ENCODE measurements around the gene OR13D1. TPM values are rescaled to one million over a fixed set of nuclear protein-coding genes. Genes with fewer than 3 reads are reported as not detected.
"Not testable (repeated sequence)": the region's sequence is repeated elsewhere in the genome, so short reads cannot be mapped to it uniquely, and the experiment has no call there.

The OR13D1 gene
- total RNA-seq, 4 donors from 2014 or later, result not detected

DNA sequence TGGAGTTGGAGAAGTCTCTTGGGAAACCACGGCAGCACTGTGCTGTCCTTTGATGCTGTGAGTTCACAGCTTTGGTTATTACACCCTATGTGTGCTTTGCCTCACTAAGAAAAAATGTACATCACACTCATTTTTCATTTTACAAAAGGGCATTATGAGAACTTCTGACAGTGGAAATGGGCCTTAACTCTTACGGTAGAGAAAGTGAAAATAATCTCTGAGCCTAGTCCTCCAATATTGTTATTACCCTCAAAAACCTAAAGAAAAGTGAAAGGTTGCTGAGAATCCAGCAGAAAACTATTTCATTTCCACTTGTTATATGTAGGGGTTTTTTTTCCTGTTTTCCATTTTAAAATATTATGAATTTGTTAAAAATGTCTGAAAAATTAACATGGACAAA, 8.2 kb upstream of the OR13D1 start:
- DNase-seq, result no peak
- in situ Hi-C loops (cut with MboI; ENCODE audit: low sequenced_read_pairs in 4 of 4) (no loop called here), intact Hi-C loops (cut with DNase I; ENCODE audit: low total_unique reads) (no loop called here)
- Histone ChIP-seq H3K4me3 (no peak overlapping the region), H3K27ac (no peak overlapping the region), H3K36me3 (no peaks in the 10 kb centered on the region), H3K4me1 (no peaks in the 10 kb centered on the region), H3K9me3 (no peaks in the 10 kb centered on the region), H3K27me3 (no peaks in the 10 kb centered on the region)
- no peak for ATAC-seq
- no peak for TF ChIP-seq POLR2A (IDR thresholded peaks at IDR 0.05)
- TF ChIP-seq, protein P1, sequence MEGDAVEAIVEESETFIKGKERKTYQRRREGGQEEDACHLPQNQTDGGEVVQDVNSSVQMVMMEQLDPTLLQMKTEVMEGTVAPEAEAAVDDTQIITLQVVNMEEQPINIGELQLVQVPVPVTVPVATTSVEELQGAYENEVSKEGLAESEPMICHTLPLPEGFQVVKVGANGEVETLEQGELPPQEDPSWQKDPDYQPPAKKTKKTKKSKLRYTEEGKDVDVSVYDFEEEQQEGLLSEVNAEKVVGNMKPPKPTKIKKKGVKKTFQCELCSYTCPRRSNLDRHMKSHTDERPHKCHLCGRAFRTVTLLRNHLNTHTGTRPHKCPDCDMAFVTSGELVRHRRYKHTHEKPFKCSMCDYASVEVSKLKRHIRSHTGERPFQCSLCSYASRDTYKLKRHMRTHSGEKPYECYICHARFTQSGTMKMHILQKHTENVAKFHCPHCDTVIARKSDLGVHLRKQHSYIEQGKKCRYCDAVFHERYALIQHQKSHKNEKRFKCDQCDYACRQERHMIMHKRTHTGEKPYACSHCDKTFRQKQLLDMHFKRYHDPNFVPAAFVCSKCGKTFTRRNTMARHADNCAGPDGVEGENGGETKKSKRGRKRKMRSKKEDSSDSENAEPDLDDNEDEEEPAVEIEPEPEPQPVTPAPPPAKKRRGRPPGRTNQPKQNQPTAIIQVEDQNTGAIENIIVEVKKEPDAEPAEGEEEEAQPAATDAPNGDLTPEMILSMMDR (IDR thresholded peaks at IDR 0.05 in 4 of 5, conservative IDR thresholded peaks at IDR 0.05 in 1 of 5), result no peak

DNA sequence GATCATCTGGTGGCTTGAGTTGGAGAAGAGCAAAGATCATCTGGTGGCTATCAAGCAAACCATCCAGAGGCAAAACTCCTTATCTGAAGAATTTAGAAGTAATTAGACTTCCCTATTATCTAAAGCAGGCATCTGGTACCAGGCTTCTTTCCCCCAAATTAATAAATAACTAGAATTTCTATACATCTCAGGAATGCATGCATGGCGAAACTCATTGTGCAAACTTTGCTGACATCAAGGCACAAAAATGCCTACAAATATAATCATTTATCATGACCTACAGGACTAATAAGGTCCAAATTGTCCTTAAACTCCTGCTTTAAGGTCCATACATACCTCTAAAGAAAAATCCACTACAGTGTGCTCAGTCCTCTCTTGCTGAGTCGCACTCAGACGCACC, 6.0 kb downstream of the OR13D1 start:
- H3K4me3 ChIP-seq, result no peak overlapping the region
- intact Hi-C loops (cut with DNase I; ENCODE audit: low total_unique reads), result no loop called here
- no peaks in the 10 kb centered on the region for H3K4me1 ChIP-seq
- H3K36me3 ChIP-seq, result no peaks in the 10 kb centered on the region
- no peaks in the 10 kb centered on the region for H3K9me3 ChIP-seq
- TF ChIP-seq POLR2A (IDR thresholded peaks at IDR 0.05), result no peak
- TF ChIP-seq, protein P1 (IDR thresholded peaks at IDR 0.05 in 4 of 5, conservative IDR thresholded peaks at IDR 0.05 in 1 of 5), result no peak
- in situ Hi-C loops (cut with MboI; ENCODE audit: low sequenced_read_pairs in 4 of 4), result no loop called here
- DNase-seq (no peak), ATAC-seq (no peak)
- no peaks in the 10 kb centered on the region for H3K27me3 ChIP-seq
- H3K27ac ChIP-seq, result no peak overlapping the region

DNA sequence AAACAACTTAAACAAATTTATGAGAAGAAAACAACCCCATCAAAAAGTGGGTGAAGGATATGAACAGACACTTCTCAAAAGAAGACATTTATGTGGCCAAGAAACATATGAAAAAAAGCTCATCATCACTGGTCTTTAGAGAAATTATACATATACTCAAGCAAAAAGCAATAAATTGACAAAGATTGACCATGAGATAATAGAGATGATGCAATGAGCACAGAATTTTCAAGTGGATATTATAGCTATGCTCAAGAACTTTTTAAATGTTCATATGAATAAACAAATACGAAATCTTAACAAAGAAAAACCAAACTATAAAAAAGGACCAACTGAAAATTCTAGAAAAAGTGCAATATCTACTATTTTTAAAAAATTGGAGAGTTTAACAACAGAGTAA, 14.4 kb downstream of the OR13D1 start:
- in situ Hi-C loops (cut with MboI; ENCODE audit: low sequenced_read_pairs in 4 of 4); ATAC-seq; H3K4me1 ChIP-seq; H3K36me3 ChIP-seq; H3K27me3 ChIP-seq; H3K4me3 ChIP-seq; intact Hi-C loops (cut with DNase I; ENCODE audit: low total_unique reads); H3K9me3 ChIP-seq; DNase-seq; H3K27ac ChIP-seq: not testable (repeated sequence)

DNA sequence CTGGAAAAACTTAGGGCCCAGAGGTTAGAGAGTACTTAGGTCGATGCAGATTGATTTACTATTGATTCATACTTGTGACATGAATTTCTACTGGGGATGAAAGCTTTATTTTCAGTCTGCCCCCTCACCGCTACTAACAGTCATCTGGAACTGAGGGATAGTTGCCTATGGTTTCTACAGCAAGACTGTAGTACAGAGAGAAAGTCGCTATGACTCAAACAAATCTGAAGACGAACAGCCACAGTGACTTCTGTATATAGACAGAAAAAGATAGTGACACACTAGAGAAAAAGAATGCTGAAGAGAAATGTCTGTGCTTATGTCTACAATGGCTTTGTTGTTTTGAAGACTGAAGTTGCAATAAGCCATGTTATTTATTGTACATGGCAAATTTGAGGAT, 17.3 kb downstream of the OR13D1 start:
- ATAC-seq, result no peak
- Histone ChIP-seq H3K9me3 (no peaks in the 10 kb centered on the region), H3K4me1 (no peaks in the 10 kb centered on the region), H3K27ac (no peak overlapping the region), H3K36me3 (no peaks in the 10 kb centered on the region), H3K4me3 (no peak overlapping the region), H3K27me3 (no peaks in the 10 kb centered on the region)
- TF ChIP-seq POLR2A (IDR thresholded peaks at IDR 0.05), result no peak
- TF ChIP-seq, protein P1 (IDR thresholded peaks at IDR 0.05 in 4 of 5, conservative IDR thresholded peaks at IDR 0.05 in 1 of 5), result no peak
- DNase-seq, result no peak
- in situ Hi-C loops (cut with MboI; ENCODE audit: low sequenced_read_pairs in 4 of 4) (no loop called here), intact Hi-C loops (cut with DNase I; ENCODE audit: low total_unique reads) (no loop called here)

DNA sequence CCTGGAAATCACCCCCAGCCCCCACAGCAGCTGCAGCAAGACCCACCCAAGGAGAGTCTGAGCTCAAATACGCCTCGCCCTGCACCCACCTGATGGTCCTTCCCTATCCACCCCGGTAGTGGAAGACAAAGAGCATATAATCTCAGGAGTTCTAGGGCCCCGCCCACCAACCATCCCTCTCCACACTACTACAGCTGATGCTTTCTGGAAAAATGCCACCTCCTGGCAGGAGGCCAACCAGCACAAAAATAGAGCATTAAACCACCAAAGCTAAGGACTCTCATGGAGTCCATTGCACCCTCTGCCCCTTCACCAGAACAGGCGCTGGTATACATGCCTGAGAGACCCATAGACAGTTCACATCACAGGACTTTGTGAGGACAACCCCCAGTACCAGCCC, 30.7 kb downstream of the OR13D1 start:
- in situ Hi-C loops (cut with MboI; ENCODE audit: low sequenced_read_pairs in 4 of 4) (no loop called here), intact Hi-C loops (cut with DNase I; ENCODE audit: low total_unique reads) (no loop called here)
- H3K4me1 ChIP-seq, result no peaks in the 10 kb centered on the region
- H3K36me3 ChIP-seq, result no peaks in the 10 kb centered on the region
- DNase-seq (no peak), ATAC-seq (no peak)
- TF ChIP-seq, protein P1 (IDR thresholded peaks at IDR 0.05 in 4 of 5, conservative IDR thresholded peaks at IDR 0.05 in 1 of 5), result no peak
- no peak for TF ChIP-seq POLR2A (IDR thresholded peaks at IDR 0.05)
- H3K27ac ChIP-seq, result no peak overlapping the region
- H3K27me3 ChIP-seq, result no peaks in the 10 kb centered on the region
- H3K4me3 ChIP-seq, result no peak overlapping the region
- no peaks in the 10 kb centered on the region for H3K9me3 ChIP-seq
